Measurements from ENCODE around the gene CENPC. TPM values are rescaled to one million over a fixed set of nuclear protein-coding genes. Genes with fewer than 3 reads are reported as not detected.

The CENPC gene
- total RNA-seq, 4 donors from 2014 or later: 31.9 to 66.7 (median 42.3) TPM

- H3K4me3 ChIP-seq: no peak overlapping the region
- H3K4me1 ChIP-seq: no peaks in the 10 kb centered on the region
- no peaks in the 10 kb centered on the region for H3K27me3 ChIP-seq
- H3K9me3 ChIP-seq: peaks cover 0 to 28% (median 0%) of the 10 kb centered on the region in 4 donors
- DNase-seq (ENCODE audit: low spot score in 2 of 2): no peak
- 86 to 93% methylated on average over 5 of the region's 5 CpGs for WGBS, 2 donors
- no peak overlapping the region for H3K27ac ChIP-seq
- TF ChIP-seq CTCF (IDR thresholded peaks at IDR 0.05): no peak
- no peak for TF ChIP-seq EP300 (IDR thresholded peaks at IDR 0.05)
- no peak for TF ChIP-seq POLR2A (IDR thresholded peaks at IDR 0.05)
- peaks cover 2 to 92% (median 9%) of the 10 kb centered on the region in 3 donors for H3K36me3 ChIP-seq
Measured at GRCh38 chr4:67483868-67484602, 61.3 kb downstream of the CENPC start.

- 93 to 97% methylated on average over 3 of the region's 3 CpGs for WGBS, 2 donors
- H3K4me3 ChIP-seq: no peak overlapping the region
- no peaks in the 10 kb centered on the region for H3K4me1 ChIP-seq
- DNase-seq (ENCODE audit: low spot score in 2 of 2): no peak
- peaks cover 2 to 97% (median 14%) of the 10 kb centered on the region in 3 donors for H3K36me3 ChIP-seq
- TF ChIP-seq EP300 (IDR thresholded peaks at IDR 0.05) (no peak), CTCF (IDR thresholded peaks at IDR 0.05) (no peak), POLR2A (IDR thresholded peaks at IDR 0.05) (no peak)
- no peaks in the 10 kb centered on the region for H3K27me3 ChIP-seq
- H3K9me3 ChIP-seq: peaks cover 0 to 42% (median 0%) of the 10 kb centered on the region in 4 donors
- no peak overlapping the region for H3K27ac ChIP-seq
Measured at GRCh38 chr4:67480810-67481209, 64.5 kb downstream of the CENPC start.

- Histone ChIP-seq H3K27me3 (no peaks in the 10 kb centered on the region), H3K4me3 (no peak overlapping the region), H3K4me1 (no peaks in the 10 kb centered on the region), H3K9me3 (peaks cover 0 to 26% (median 0%) of the 10 kb centered on the region in 4 donors), H3K27ac (no peak overlapping the region), H3K36me3 (peaks cover 2 to 98% (median 12%) of the 10 kb centered on the region in 3 donors)
- DNase-seq (ENCODE audit: low spot score in 2 of 2): no peak
- 56 to 67% methylated on average over 4 of the region's 4 CpGs for WGBS, 2 donors
- TF ChIP-seq CTCF (IDR thresholded peaks at IDR 0.05) (no peak), POLR2A (IDR thresholded peaks at IDR 0.05) (no peak), EP300 (IDR thresholded peaks at IDR 0.05) (no peak)
Measured at GRCh38 chr4:67475155-67475554, 70.1 kb downstream of the CENPC start.

GRCh38 chr4:67470871-67471270 lies 74.4 kb downstream of the CENPC start:
- no peaks in the 10 kb centered on the region for H3K9me3 ChIP-seq
- H3K27ac ChIP-seq: no peak overlapping the region
- H3K36me3 ChIP-seq: peaks cover 2 to 90% (median 7%) of the 10 kb centered on the region in 3 donors
- no peak overlapping the region for H3K4me3 ChIP-seq
- DNase-seq (ENCODE audit: low spot score in 2 of 2): no peak
- H3K4me1 ChIP-seq: no peaks in the 10 kb centered on the region
- TF ChIP-seq POLR2A (IDR thresholded peaks at IDR 0.05): no peak
- no peak for TF ChIP-seq EP300 (IDR thresholded peaks at IDR 0.05)
- TF ChIP-seq CTCF (IDR thresholded peaks at IDR 0.05): no peak
- H3K27me3 ChIP-seq: no peaks in the 10 kb centered on the region

GRCh38 chr4:67468830-67469229 lies 76.5 kb downstream of the CENPC start:
- DNase-seq (ENCODE audit: low spot score in 2 of 2): no peak
- H3K4me3 ChIP-seq: no peak overlapping the region
- TF ChIP-seq CTCF (IDR thresholded peaks at IDR 0.05): no peak
- TF ChIP-seq POLR2A (IDR thresholded peaks at IDR 0.05): no peak
- no peak for TF ChIP-seq EP300 (IDR thresholded peaks at IDR 0.05)
- no peaks in the 10 kb centered on the region for H3K4me1 ChIP-seq
- H3K9me3 ChIP-seq: no peaks in the 10 kb centered on the region
- peaks cover 2 to 77% (median 7%) of the 10 kb centered on the region in 3 donors for H3K36me3 ChIP-seq
- H3K27me3 ChIP-seq: no peaks in the 10 kb centered on the region
- no peak overlapping the region for H3K27ac ChIP-seq

Measured in tibial nerve (tissue), 4 donors.